A549 (cell line): ENCODE results near the gene MRAS.

ENCODE experiments used
- CTCF ChIP-seq: fragments of >200 bp; sonication (Bioruptor Twin); formaldehyde crosslinking; IDR thresholded peaks from 3 replicates; pipeline ENCODE4 v1.5.1; 2016
- ESRRA ChIP-seq: fragments of 150-350 bp; IDR thresholded peaks from 2 replicates; pipeline ENCODE4 v1.6.1; 2014; ENCODE audit warnings: mild to moderate bottlenecking, low read length, borderline replicate concordance
- POLR2A ChIP-seq: IDR thresholded peaks from 2 replicates; pipeline ENCODE4 v1.6.1; 2012; ENCODE audit warnings: mild to moderate bottlenecking, low read length
- RAD21 ChIP-seq, 2 experiments: fragments of >200 bp in 1 of 2; sonication (Bioruptor Twin) in 1 of 2; formaldehyde crosslinking in 1 of 2; IDR thresholded peaks in 1 of 2; conservative IDR thresholded peaks in 1 of 2; 2 replicates in 1 of 2; 3 replicates in 1 of 2; pipeline ENCODE4 v1.6.1; 2012 to 2018; ENCODE audit warnings: inconsistent platforms in 1 of 2

DNA sequence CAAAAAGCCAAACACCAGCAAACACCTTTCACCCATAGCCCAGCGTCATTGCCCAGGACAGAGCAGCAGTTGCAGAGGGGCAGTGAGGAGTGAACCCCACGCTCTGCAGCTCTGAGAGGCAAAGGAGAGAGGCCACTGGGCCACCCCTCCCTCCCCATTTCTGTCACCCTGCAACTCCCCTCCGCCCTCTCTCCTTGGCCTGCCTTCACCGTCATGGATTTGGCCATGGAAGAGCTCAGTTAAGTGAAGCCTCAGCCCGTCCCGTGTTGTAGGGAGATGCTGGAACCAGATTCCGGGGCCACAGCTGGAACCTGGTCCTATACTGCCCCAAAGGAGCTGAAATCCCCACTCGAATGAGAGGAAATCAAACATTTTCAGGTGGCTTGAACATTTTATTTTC, 21.9 kb downstream of the MRAS start:
- TF ChIP-seq RAD21 (conservative IDR thresholded peaks at IDR 0.05 in 1 of 2, IDR thresholded peaks at IDR 0.05 in 1 of 2) (no peak), ESRRA (no peak), CTCF (no peak), POLR2A (no peak)
